Effector memory CD4-positive, alpha-beta T cell (primary cell): ENCODE data around the gene PRSS38.

ENCODE experiments used
- DNase-seq, 3 donors: peaks; one replicate each; pipeline ENCODE4 v3.0.0-alpha.2; 2020
- H3K27ac ChIP-seq: 2 replicates; pipeline ENCODE4 v1.7.0; 2013; ENCODE audit warnings: mild to moderate bottlenecking, low read length, moderate library complexity; ENCODE audit not compliant: insufficient read depth, poor library complexity, severe bottlenecking
- H3K27me3 ChIP-seq: replicated peaks from 2 replicates; pipeline ENCODE4 v1.7.0; 2013; ENCODE audit warnings: mild to moderate bottlenecking, low read length; ENCODE audit not compliant: insufficient read depth, control insufficient read depth, poor library complexity, severe bottlenecking
- H3K36me3 ChIP-seq: 2 replicates; pipeline ENCODE4 v1.7.0; 2013; ENCODE audit warnings: mild to moderate bottlenecking, low read length, moderate library complexity; ENCODE audit not compliant: control insufficient read depth, insufficient read depth
- H3K4me1 ChIP-seq: 2 replicates; pipeline ENCODE4 v1.7.0; 2013; ENCODE audit warnings: low read length, mild to moderate bottlenecking; ENCODE audit not compliant: control insufficient read depth, insufficient read depth, poor library complexity, severe bottlenecking
- H3K4me3 ChIP-seq: 2 replicates; pipeline ENCODE4 v1.7.0; 2013; ENCODE audit warnings: low read length, low read depth, mild to moderate bottlenecking; ENCODE audit not compliant: insufficient read depth, poor library complexity, severe bottlenecking
- H3K9me3 ChIP-seq: 2 replicates; pipeline ENCODE4 v1.7.0; 2013; ENCODE audit warnings: mild to moderate bottlenecking, low read length, moderate library complexity; ENCODE audit not compliant: control insufficient read depth

PRSS38 gene

GRCh38 chr1:227890451-227891222 is 75.2 kb downstream of the PRSS38 start:
- Histone ChIP-seq H3K27me3 (no peaks in the 10 kb centered on the region), H3K4me1 (peaks cover 30% of the 10 kb centered on the region), H3K27ac (no peak overlapping the region), H3K36me3 (no peaks in the 10 kb centered on the region), H3K4me3 (no peak overlapping the region), H3K9me3 (no peaks in the 10 kb centered on the region)
- DNase-seq, result no peak

- no peaks in the 10 kb centered on the region for H3K27me3 ChIP-seq
- no peaks in the 10 kb centered on the region for H3K36me3 ChIP-seq
- H3K27ac ChIP-seq, result no peak overlapping the region
- no peaks in the 10 kb centered on the region for H3K9me3 ChIP-seq
- H3K4me1 ChIP-seq, result peaks cover 22% of the 10 kb centered on the region
- DNase-seq, result no peak
- H3K4me3 ChIP-seq, result no peak overlapping the region
Observed at GRCh38 chr1:227891223-227891954, 75.9 kb downstream of the PRSS38 start.

- DNase-seq, result no peak
- H3K9me3 ChIP-seq, result no peaks in the 10 kb centered on the region
Observed at GRCh38 chr1:227891955-227892488, 76.5 kb downstream of the PRSS38 start.

GRCh38 chr1:227892489-227893299 is 77.2 kb downstream of the PRSS38 start:
- no peak for DNase-seq
- Histone ChIP-seq H3K9me3 (no peaks in the 10 kb centered on the region), H3K36me3 (no peaks in the 10 kb centered on the region), H3K4me3 (no peak overlapping the region), H3K27me3 (no peaks in the 10 kb centered on the region), H3K27ac (no peak overlapping the region), H3K4me1 (peaks cover 9% of the 10 kb centered on the region)

More at GRCh38 chr1:227891955-227892488, 76.5 kb downstream of the PRSS38 start:
- Histone ChIP-seq H3K27me3 (no peaks in the 10 kb centered on the region), H3K4me1 (peaks cover 16% of the 10 kb centered on the region), H3K27ac (no peak overlapping the region), H3K4me3 (no peak overlapping the region), H3K36me3 (no peaks in the 10 kb centered on the region)

GRCh38 chr1:227893300-227893948 is 77.9 kb downstream of the PRSS38 start:
- H3K4me1 ChIP-seq, result peaks cover 4% of the 10 kb centered on the region
- no peaks in the 10 kb centered on the region for H3K9me3 ChIP-seq
- no peaks in the 10 kb centered on the region for H3K36me3 ChIP-seq
- H3K27me3 ChIP-seq, result no peaks in the 10 kb centered on the region
- H3K4me3 ChIP-seq, result no peak overlapping the region
- DNase-seq, result no peak
- H3K27ac ChIP-seq, result no peak overlapping the region

GRCh38 chr1:227893949-227894721 is 78.7 kb downstream of the PRSS38 start:
- no peak for DNase-seq
- H3K4me1 ChIP-seq, result peaks cover 3% of the 10 kb centered on the region

GRCh38 chr1:227894831-227895451 is 79.5 kb downstream of the PRSS38 start:
- DNase-seq, result no peak
- Histone ChIP-seq H3K27ac (no peak overlapping the region), H3K27me3 (no peaks in the 10 kb centered on the region), H3K4me3 (no peak overlapping the region), H3K36me3 (no peaks in the 10 kb centered on the region), H3K4me1 (peaks cover 3% of the 10 kb centered on the region), H3K9me3 (no peaks in the 10 kb centered on the region)

More at GRCh38 chr1:227893949-227894721, 78.7 kb downstream of the PRSS38 start:
- no peaks in the 10 kb centered on the region for H3K36me3 ChIP-seq
- no peak overlapping the region for H3K4me3 ChIP-seq
- H3K9me3 ChIP-seq, result no peaks in the 10 kb centered on the region
- H3K27ac ChIP-seq, result no peak overlapping the region
- H3K27me3 ChIP-seq, result no peaks in the 10 kb centered on the region
